Measurements from ENCODE around the gene SF3B1. TPM values are rescaled to one million over a fixed set of nuclear protein-coding genes. Genes with fewer than 3 reads are reported as not detected.

Gene SF3B1
- total RNA-seq, 5 donors from 2014 or later (not counting 1 experiment from before 2014, with no cell fraction given), result 468 to 579 (median 497) TPM

Other genes starting within 250 kb of the SF3B1 start
- 100 to 1,000 TPM; 225 to 333 (median 238) TPM for gene ANKRD44, start 124.2 kb downstream of the SF3B1 start, total RNA-seq
- gene COQ10B, start 18.5 kb upstream of the SF3B1 start, total RNA-seq, result 10 to 100 TPM; 27.3 to 51.4 (median 28.0) TPM
- 100 to 1,000 TPM; 125 to 164 (median 130) TPM for gene HSPD1, start 64.8 kb upstream of the SF3B1 start, total RNA-seq
- 10 to 100 TPM; 49.9 to 72.7 (median 55.1) TPM for gene HSPE1, start 65.4 kb upstream of the SF3B1 start, total RNA-seq
- gene MOB4, start 81.0 kb upstream of the SF3B1 start, total RNA-seq, result 10 to 100 TPM; 16.6 to 20.2 (median 17.7) TPM
- under 1 TPM in 2 of 5 donors, not detected in 3; 0.12 to 0.44 TPM for gene RFTN2, start 240.6 kb upstream of the SF3B1 start, total RNA-seq